ENCODE results near the gene CAMKMT. TPM values are rescaled to one million over a fixed set of nuclear protein-coding genes. Genes with fewer than 3 reads are reported as not detected.

Gene CAMKMT
- total RNA-seq, 5 donors from 2014 or later (not counting 1 experiment from before 2014, with no cell fraction given), result 11.9 to 20.2 (median 16.5) TPM

- ATAC-seq (replicated peaks in 1 of 4), result no peak
- H3K27me3 Mint-ChIP-seq, result no peaks in the 10 kb centered on the region
- no peak overlapping the region for H3K4me3 Mint-ChIP-seq
- no peaks in the 10 kb centered on the region for H3K4me1 Mint-ChIP-seq
- peaks cover 11% of the 10 kb centered on the region for H3K36me3 Mint-ChIP-seq
- H3K27me3 ChIP-seq (replicated peaks in 1 of 2; ENCODE audit: control insufficient read depth in 2 of 2, extremely low read depth in 1 of 2, insufficient read depth in 2 of 2, low read length in 1 of 2), result no peaks in the 10 kb centered on the region
- CTCF ChIA-PET, result no interaction called here
- peaks cover 0 to 8% (median 0%) of the 10 kb centered on the region in 3 donors for H3K9me3 Mint-ChIP-seq
- H3K9me3 ChIP-seq, result no peaks in the 10 kb centered on the region
- POLR2A ChIA-PET, result no interaction called here
- H3K27ac ChIP-seq (ENCODE audit: low read length), result no peak overlapping the region
- no peak for DNase-seq
- H3K4me1 ChIP-seq (ENCODE audit: control insufficient read depth in 1 of 2, extremely low read depth in 1 of 2, insufficient read depth in 2 of 2, low read length in 2 of 2), result no peaks in the 10 kb centered on the region
- no peak overlapping the region for H3K27ac Mint-ChIP-seq
- no CpG with 5 or more reads among the region's 1 CpG for WGBS (ENCODE audit: insufficient coverage)
- no peak overlapping the region for H3K4me3 ChIP-seq (ENCODE audit: control insufficient read depth in 1 of 2, extremely low read depth in 1 of 2, low read length in 1 of 2)
- no peaks in the 10 kb centered on the region for H3K36me3 ChIP-seq (ENCODE audit: control insufficient read depth in 2 of 2, extremely low read depth in 1 of 2, insufficient read depth in 1 of 2, low read length in 1 of 2)
Measured at GRCh38 chr2:44605511-44605910, 243.8 kb downstream of the CAMKMT start.

- Histone ChIP-seq H3K27ac (ENCODE audit: low read length) (no peak overlapping the region), H3K27me3 (replicated peaks in 1 of 2; ENCODE audit: control insufficient read depth in 2 of 2, extremely low read depth in 1 of 2, insufficient read depth in 2 of 2, low read length in 1 of 2) (no peaks in the 10 kb centered on the region), H3K4me3 (ENCODE audit: control insufficient read depth in 1 of 2, extremely low read depth in 1 of 2, low read length in 1 of 2) (no peak overlapping the region), H3K9me3 (no peaks in the 10 kb centered on the region), H3K4me1 (ENCODE audit: control insufficient read depth in 1 of 2, extremely low read depth in 1 of 2, insufficient read depth in 2 of 2, low read length in 2 of 2) (peaks cover 4 to 14% of the 10 kb centered on the region in 2 experiments), H3K36me3 (ENCODE audit: control insufficient read depth in 2 of 2, extremely low read depth in 1 of 2, insufficient read depth in 1 of 2, low read length in 1 of 2) (no peaks in the 10 kb centered on the region)
- Mint-ChIP-seq H3K4me3 (no peak overlapping the region), H3K27ac (no peak overlapping the region), H3K27me3 (no peaks in the 10 kb centered on the region), H3K36me3 (peaks cover 4% of the 10 kb centered on the region), H3K9me3 (peaks cover 0 to 12% (median 0%) of the 10 kb centered on the region in 3 donors), H3K4me1 (peaks cover 0 to 2% (median 2%) of the 10 kb centered on the region in 3 donors)
- ATAC-seq (replicated peaks in 1 of 4), result no peak
- CTCF ChIA-PET, result no interaction called here
- WGBS (ENCODE audit: insufficient coverage), result no CpG with 5 or more reads among the region's 1 CpG
- no peak for DNase-seq
- POLR2A ChIA-PET, result no interaction called here
Measured at GRCh38 chr2:44612276-44612675, 250.5 kb downstream of the CAMKMT start.

- WGBS (ENCODE audit: insufficient coverage), result no CpG with 5 or more reads among the region's 2 CpGs
- Mint-ChIP-seq H3K27ac (no peak overlapping the region), H3K4me3 (no peak overlapping the region), H3K4me1 (peaks cover 0 to 19% (median 2%) of the 10 kb centered on the region in 3 donors), H3K27me3 (no peaks in the 10 kb centered on the region), H3K9me3 (peaks cover 0 to 7% (median 0%) of the 10 kb centered on the region in 3 donors), H3K36me3 (no peaks in the 10 kb centered on the region)
- H3K27me3 ChIP-seq (replicated peaks in 1 of 2; ENCODE audit: control insufficient read depth in 2 of 2, extremely low read depth in 1 of 2, insufficient read depth in 2 of 2, low read length in 1 of 2), result no peaks in the 10 kb centered on the region
- no peaks in the 10 kb centered on the region for H3K36me3 ChIP-seq (ENCODE audit: control insufficient read depth in 2 of 2, extremely low read depth in 1 of 2, insufficient read depth in 1 of 2, low read length in 1 of 2)
- ChIA-PET POLR2A (interaction anchor here in 1 of 2 donors (0.6 kb wide), 1 partner anchor 43 kb away, joined by 8 read pairs; no protein-coding TSS in a partner anchor), CTCF (no interaction called here)
- DNase-seq (no peak), ATAC-seq (replicated peaks in 1 of 4) (no peak)
- no peak overlapping the region for H3K4me3 ChIP-seq (ENCODE audit: control insufficient read depth in 1 of 2, extremely low read depth in 1 of 2, low read length in 1 of 2)
- peaks cover 4 to 26% of the 10 kb centered on the region in 2 experiments for H3K4me1 ChIP-seq (ENCODE audit: control insufficient read depth in 1 of 2, extremely low read depth in 1 of 2, insufficient read depth in 2 of 2, low read length in 2 of 2)
- H3K9me3 ChIP-seq, result no peaks in the 10 kb centered on the region
- no peak overlapping the region for H3K27ac ChIP-seq (ENCODE audit: low read length)
Measured at GRCh38 chr2:44614940-44615339, 253.2 kb downstream of the CAMKMT start.

- no peak overlapping the region for H3K4me3 Mint-ChIP-seq
- Histone ChIP-seq H3K4me1 (ENCODE audit: control insufficient read depth in 1 of 2, extremely low read depth in 1 of 2, insufficient read depth in 2 of 2, low read length in 2 of 2) (peaks cover 4 to 26% of the 10 kb centered on the region in 2 experiments), H3K4me3 (ENCODE audit: control insufficient read depth in 1 of 2, extremely low read depth in 1 of 2, low read length in 1 of 2) (no peak overlapping the region), H3K27ac (ENCODE audit: low read length) (no peak overlapping the region), H3K9me3 (no peaks in the 10 kb centered on the region), H3K36me3 (ENCODE audit: control insufficient read depth in 2 of 2, extremely low read depth in 1 of 2, insufficient read depth in 1 of 2, low read length in 1 of 2) (no peaks in the 10 kb centered on the region), H3K27me3 (replicated peaks in 1 of 2; ENCODE audit: control insufficient read depth in 2 of 2, extremely low read depth in 1 of 2, insufficient read depth in 2 of 2, low read length in 1 of 2) (no peaks in the 10 kb centered on the region)
- CTCF ChIA-PET, result interaction anchor here in 1 of 2 donors (0.9 to 1.3 kb wide), 2 partner anchors 136 to 529 kb away, joined by 4 to 5 read pairs; no protein-coding TSS in a partner anchor
- H3K9me3 Mint-ChIP-seq, result no peaks in the 10 kb centered on the region
- 90% methylated on average over 3 of the region's 4 CpGs for WGBS (ENCODE audit: insufficient coverage)
- H3K36me3 Mint-ChIP-seq, result no peaks in the 10 kb centered on the region
- ATAC-seq (replicated peaks in 1 of 4), result no peak
- POLR2A ChIA-PET, result no interaction called here
- H3K27me3 Mint-ChIP-seq, result no peaks in the 10 kb centered on the region
- H3K27ac Mint-ChIP-seq, result no peak overlapping the region
- DNase-seq, result no peak
- peaks cover 0 to 19% (median 2%) of the 10 kb centered on the region in 3 donors for H3K4me1 Mint-ChIP-seq
Measured at GRCh38 chr2:44615950-44616518, 254.3 kb downstream of the CAMKMT start.

- WGBS (ENCODE audit: insufficient coverage), result no CpG with 5 or more reads among the region's 3 CpGs
- Histone ChIP-seq H3K27me3 (replicated peaks in 1 of 2; ENCODE audit: control insufficient read depth in 2 of 2, extremely low read depth in 1 of 2, insufficient read depth in 2 of 2, low read length in 1 of 2) (no peaks in the 10 kb centered on the region), H3K4me1 (ENCODE audit: control insufficient read depth in 1 of 2, extremely low read depth in 1 of 2, insufficient read depth in 2 of 2, low read length in 2 of 2) (peaks cover 4 to 26% of the 10 kb centered on the region in 2 experiments), H3K4me3 (ENCODE audit: control insufficient read depth in 1 of 2, extremely low read depth in 1 of 2, low read length in 1 of 2) (peak overlapping the region in 1 of 2 donors; percentile 18), H3K9me3 (no peaks in the 10 kb centered on the region), H3K27ac (ENCODE audit: low read length) (peak overlapping the region; percentile 21), H3K36me3 (ENCODE audit: control insufficient read depth in 2 of 2, extremely low read depth in 1 of 2, insufficient read depth in 1 of 2, low read length in 1 of 2) (no peaks in the 10 kb centered on the region)
- Mint-ChIP-seq H3K9me3 (peaks cover 0 to 2% (median 0%) of the 10 kb centered on the region in 3 donors), H3K27ac (no peak overlapping the region), H3K36me3 (peaks cover 2% of the 10 kb centered on the region), H3K27me3 (no peaks in the 10 kb centered on the region), H3K4me1 (peaks cover 0 to 19% (median 2%) of the 10 kb centered on the region in 3 donors), H3K4me3 (no peak overlapping the region)
- peak in 1 of 35 experiments; percentile 17 for DNase-seq
- CTCF ChIA-PET, result interaction anchor here in 1 of 2 donors (0.9 to 1.3 kb wide), 2 partner anchors 137 to 530 kb away, joined by 4 to 5 read pairs; no protein-coding TSS in a partner anchor
- POLR2A ChIA-PET, result interaction anchor here in 1 of 2 donors (0.8 kb wide), 1 partner anchor 255 kb away, joined by 3 read pairs; the partner anchor contains the start of genes CAMKMT and PREPL
- peak in 3 of 4 experiments; percentile 37 to 73 (median 49) for ATAC-seq (replicated peaks in 1 of 4)
Measured at GRCh38 chr2:44616667-44617155, 255.0 kb downstream of the CAMKMT start.

- CTCF ChIA-PET, result interaction anchor here in 1 of 2 donors (0.5 kb wide), 1 partner anchor 43 kb away, joined by 3 read pairs; no protein-coding TSS in a partner anchor
- WGBS (ENCODE audit: insufficient coverage), result 90% methylated on average over 2 of the region's 5 CpGs
- Mint-ChIP-seq H3K27me3 (no peaks in the 10 kb centered on the region), H3K4me3 (no peak overlapping the region), H3K36me3 (peaks cover 12% of the 10 kb centered on the region), H3K4me1 (peaks cover 0 to 19% (median 2%) of the 10 kb centered on the region in 3 donors), H3K9me3 (peaks cover 0 to 3% (median 0%) of the 10 kb centered on the region in 3 donors), H3K27ac (no peak overlapping the region)
- Histone ChIP-seq H3K27ac (ENCODE audit: low read length) (no peak overlapping the region), H3K9me3 (no peaks in the 10 kb centered on the region), H3K4me1 (ENCODE audit: control insufficient read depth in 1 of 2, extremely low read depth in 1 of 2, insufficient read depth in 2 of 2, low read length in 2 of 2) (peaks cover 4 to 26% of the 10 kb centered on the region in 2 experiments), H3K4me3 (ENCODE audit: control insufficient read depth in 1 of 2, extremely low read depth in 1 of 2, low read length in 1 of 2) (no peak overlapping the region), H3K36me3 (ENCODE audit: control insufficient read depth in 2 of 2, extremely low read depth in 1 of 2, insufficient read depth in 1 of 2, low read length in 1 of 2) (no peaks in the 10 kb centered on the region), H3K27me3 (replicated peaks in 1 of 2; ENCODE audit: control insufficient read depth in 2 of 2, extremely low read depth in 1 of 2, insufficient read depth in 2 of 2, low read length in 1 of 2) (no peaks in the 10 kb centered on the region)
- DNase-seq (no peak), ATAC-seq (replicated peaks in 1 of 4) (no peak)
- POLR2A ChIA-PET, result interaction anchor here in 1 of 2 donors (0.5 kb wide), 1 partner anchor 43 kb away, joined by 11 read pairs; no protein-coding TSS in a partner anchor
Measured at GRCh38 chr2:44618251-44619023, 256.7 kb downstream of the CAMKMT start.

All from T-cell (primary cell).